GM18505 (cell line): ENCODE data around the gene TTLL1.

Source experiments
- ATAC-seq: cut with Tn5 transposase; IDR thresholded peaks from one replicate; pipeline ENCODE4 v1.9.1; 2021; ENCODE audit not compliant: unreplicated experiment
- POLR2A ChIP-seq: IDR thresholded peaks from 4 replicates; pipeline ENCODE4 v1.6.1; 2011; ENCODE audit warnings: borderline replicate concordance; ENCODE audit not compliant: insufficient read depth, insufficient read length; ENCODE audit errors: extremely low read depth

Gene TTLL1

DNA sequence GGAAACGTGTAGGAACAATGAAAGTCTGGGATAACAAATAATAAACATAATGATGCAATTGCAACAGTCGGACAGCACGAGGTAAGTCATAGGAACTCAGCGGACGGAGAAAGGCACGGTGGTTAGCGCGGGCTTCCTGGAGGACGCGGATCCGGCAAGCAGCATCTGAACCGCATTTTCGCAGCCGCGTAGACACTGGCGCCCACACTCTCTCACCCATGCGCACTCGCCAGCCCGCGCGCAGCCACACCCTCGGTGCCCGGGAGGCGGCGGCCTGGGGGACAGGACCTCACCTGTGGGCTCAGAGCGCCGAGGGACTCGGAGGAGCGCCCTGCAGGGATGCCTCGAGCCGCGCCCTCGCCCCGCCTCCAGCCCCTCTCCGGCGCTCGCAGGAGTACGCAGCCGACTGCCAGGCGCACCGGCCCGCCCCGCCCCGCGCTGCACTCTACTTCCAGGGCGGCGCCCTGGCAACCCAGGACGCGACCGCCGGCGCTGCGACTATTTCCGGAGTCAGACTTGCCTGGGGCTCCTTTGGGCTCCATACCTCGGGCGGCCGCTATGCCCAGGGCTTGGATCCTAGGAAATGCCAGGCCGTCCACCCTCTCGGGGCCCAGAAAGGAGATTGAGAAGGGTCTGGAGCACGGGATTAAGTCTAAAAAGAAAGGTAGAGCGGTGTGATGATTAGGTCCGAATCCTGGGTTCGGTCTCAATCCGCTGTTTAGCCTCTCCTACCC is at the start of gene TTLL1:
TSS of gene TTLL1 (minus strand) at position 408 of the 734 bp plus-strand sequence. CDS start 13,805 bp downstream, outside the sequence.
- TF ChIP-seq POLR2A: peak; percentile 59
- peak; percentile 71 for ATAC-seq

DNA sequence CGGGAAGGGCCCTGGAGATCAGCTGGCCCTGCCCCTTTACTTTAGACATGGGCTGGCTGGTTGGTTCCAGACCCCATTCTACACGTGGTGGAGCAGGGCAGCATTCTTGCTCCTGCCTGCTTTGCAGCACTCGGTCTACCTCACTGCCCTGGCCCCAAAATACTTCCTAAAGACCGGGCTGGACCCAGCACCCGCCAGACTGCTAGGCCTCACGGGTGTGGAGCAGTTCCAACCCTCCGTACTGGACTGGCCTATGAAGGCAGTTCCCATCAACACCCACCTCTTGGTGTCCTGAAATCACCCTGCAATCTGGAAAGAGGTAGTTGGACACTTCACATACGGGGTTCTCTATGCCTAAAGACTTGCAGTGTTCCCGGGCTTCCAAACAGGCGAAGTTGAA is 47.6 kb upstream of the TTLL1 start:
- TF ChIP-seq POLR2A: no peak

DNA sequence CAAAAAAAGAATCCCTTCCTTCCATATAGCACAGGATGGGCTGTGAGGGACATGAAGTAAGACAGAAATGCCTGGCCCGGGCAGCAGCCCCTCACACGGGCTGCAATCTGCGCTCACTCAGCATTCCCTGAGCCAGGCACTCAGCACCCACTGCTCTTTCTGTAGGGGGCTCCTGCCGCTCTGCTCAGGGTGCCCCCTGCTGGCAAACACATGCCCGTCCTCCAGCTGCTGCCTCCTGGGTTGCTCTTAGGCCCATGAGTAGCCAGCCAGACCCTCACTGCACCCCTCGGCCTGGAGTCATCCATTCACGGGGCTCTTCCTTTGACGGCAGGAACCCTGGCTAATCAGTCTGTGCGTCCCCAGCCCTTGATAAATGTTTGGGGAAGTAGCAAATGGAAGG is 47.1 kb upstream of the TTLL1 start:
- TF ChIP-seq POLR2A: no peak
- no peak for ATAC-seq

More for the DNA sequence above, 47.6 kb upstream of the TTLL1 start:
- ATAC-seq: no peak

DNA sequence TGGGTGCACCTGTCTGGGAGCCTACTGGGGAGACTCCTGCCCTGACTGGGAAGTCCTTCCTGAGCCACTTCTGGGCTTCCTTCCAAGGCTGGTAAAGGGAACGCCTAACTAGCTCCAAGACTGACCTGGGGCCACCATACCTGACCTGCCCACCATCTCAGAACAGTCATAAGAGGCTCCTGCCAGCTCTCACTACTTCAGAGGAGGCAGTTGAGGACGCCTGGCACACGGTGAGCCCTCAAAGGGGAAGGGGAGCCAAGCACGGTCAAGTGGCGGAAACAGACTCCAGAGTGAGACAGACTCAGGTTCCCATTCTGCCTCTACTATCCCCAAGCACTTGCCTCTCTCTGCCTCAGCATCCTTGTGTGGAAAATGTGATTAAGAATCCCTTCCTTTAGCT is 46.4 kb upstream of the TTLL1 start:
- no peak for TF ChIP-seq POLR2A
- ATAC-seq: no peak

DNA sequence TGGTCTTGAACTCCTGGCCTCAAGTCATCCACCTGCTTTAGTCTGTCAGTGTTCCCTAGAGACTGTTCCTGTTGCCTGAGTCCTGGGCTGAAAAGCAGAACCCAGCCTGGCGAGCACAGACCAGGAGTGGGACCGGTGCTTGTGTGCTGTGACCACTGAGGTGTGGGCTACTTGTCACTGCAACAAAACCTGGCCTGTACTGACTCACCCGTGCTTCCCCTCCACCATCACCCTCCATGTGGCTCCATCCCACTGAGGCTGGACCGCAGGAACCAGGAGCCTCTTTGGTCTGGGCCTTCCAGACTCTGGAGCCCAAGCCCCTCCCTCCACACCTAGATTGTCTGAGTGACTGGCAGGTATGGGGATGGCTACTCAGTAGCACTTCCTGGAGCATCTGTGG is 45.4 kb upstream of the TTLL1 start:
- no peak for ATAC-seq
- no peak for TF ChIP-seq POLR2A

DNA sequence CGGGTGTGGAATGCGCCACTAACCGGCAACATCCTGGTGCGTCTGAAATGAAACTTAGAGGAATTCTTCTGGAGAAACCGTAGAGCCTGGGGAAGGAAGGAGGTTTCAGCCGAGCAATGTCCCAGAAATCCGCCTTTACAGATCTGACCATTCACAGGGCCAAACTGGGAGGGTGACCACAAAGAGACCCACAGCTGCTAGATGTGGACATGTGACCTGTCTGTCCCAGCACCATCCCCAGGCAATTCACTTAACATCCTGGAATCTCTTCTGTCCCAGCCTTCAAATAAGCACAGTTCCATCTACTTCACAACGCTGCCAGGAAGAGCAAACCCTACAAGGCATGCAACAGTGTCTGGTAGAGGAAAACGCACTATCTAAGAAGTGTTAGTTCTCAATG is 44.2 kb upstream of the TTLL1 start:
- no peak for ATAC-seq
- TF ChIP-seq POLR2A: no peak

DNA sequence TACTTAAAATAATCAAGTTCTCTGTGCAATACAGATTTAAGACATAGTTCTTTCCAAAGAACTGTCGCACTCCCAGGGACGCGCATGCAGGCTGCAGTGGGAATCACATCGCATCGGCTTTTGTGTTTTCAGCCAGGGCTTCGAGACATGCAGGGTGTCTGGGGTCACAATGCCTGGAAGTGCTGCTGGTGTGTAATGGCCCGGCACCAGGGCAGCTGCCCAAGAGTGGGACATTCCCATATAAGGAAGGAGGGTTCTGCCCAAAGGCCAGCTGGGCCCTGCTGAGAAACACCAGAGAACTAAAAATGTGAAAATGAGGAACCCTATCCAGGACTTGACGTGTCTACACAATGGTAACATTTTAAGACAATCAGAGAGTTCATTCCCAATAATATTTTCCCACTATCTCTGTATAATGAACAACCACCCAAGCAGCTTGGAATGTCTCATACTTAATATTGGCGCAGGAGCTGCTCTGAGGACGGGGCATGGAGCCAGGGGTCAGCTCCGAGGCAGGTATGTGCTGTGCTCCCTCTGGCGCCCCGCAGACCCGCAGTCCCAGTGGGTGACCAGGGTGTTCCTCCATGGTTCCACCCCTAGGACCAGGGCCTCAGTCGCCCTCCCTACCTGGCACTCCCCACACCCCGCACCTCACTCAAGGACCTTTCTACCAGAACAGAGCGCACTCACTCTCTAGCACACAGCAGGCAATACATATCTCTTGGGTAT is 42.7 kb upstream of the TTLL1 start:
- no peak for TF ChIP-seq POLR2A

DNA sequence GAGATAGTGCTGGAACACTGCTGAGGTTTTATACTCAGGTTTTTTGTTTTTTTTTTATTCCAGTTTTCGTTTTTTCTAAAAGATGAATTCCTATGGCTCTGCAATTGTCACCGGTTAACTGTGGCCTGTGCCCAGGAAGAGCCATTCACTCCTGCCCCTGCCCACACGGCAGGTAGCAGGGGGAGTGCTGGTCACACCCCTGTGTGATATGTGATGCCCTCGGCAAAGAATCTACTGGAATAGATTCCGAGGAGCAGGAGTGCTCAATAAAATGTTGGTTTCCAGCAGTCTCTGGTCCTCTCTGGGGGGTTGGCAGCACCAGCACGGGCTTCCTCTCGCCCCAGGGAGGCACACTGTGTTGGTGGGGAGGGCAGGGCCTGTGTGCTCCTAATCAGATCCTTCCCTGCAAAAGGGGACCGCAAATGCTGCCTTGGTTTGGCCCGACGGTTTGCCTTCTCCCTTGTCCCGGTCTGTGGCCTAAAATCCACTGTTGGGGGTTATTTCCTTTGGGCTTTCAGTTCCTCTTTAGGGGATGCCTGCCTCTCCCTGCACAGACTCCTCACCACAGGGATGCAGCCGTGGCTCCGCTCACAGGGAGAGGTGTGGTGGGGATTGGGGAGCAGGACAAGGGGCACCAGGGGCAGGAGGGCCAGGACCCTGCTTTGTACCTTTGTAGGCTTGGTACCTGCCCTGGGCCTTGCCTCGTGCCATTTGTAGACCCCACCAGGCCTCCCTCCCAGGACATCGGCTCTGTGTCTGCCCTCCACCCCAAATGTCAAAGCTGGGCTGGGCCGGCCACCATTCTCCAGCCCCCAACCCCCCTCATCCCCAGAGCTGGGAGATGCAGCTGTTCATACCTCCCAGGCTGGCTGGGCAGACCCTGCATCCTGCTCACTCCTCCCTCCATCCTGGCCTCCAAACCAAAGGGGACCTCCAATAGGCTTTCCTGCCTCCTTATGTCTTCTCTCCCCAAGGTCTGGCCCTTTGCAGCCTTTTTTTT is 40.5 kb upstream of the TTLL1 start:
- no peak for ATAC-seq
- no peak for TF ChIP-seq POLR2A

More for the DNA sequence above, 42.7 kb upstream of the TTLL1 start:
- ATAC-seq: no peak

DNA sequence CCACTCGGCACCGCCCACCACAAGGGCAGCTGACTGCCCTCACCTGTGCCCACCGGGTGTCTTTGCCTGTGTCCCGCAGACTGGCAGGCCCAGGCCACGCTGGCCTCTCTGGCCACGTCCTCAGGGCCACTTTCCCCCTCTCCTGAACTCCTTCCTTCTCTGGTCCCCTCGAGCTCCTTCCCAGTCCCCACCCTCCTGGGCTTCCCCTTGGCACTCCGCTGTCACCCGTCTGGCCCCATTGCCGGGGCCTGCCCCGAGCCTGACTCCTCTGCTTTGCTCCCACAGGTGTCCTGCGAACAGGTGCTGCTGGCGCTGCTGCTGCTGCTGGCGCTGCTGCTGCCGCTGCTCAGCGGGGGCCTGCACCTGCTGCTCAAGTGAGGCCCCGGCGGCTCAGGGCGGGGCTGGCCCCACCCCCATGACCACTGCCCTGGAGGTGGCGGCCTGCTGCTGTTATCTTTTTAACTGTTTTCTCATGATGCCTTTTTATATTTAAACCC is 39.8 kb upstream of the TTLL1 start:
- ATAC-seq: no peak
- TF ChIP-seq POLR2A: no peak

DNA sequence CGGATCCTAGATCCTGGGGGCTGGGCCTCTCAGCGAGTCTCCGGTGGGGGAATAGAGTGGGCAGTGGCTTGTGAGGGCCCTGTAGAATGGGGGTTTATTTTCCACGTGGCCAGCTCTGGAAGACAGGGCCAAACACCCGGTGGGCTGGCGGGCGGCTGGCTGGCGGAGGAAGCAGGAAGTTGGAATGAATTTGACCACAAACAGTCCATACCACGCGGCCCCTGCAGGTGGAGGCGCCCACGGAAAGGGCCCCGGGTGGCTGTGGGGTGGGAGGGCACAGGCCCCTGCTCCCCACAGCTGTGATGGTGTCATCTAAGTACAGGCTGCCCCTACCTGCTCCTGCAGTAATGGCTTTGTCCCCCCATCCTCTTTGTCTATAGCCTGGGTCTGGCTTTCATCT is 38.9 kb upstream of the TTLL1 start:
- TF ChIP-seq POLR2A: no peak
- ATAC-seq: no peak

DNA sequence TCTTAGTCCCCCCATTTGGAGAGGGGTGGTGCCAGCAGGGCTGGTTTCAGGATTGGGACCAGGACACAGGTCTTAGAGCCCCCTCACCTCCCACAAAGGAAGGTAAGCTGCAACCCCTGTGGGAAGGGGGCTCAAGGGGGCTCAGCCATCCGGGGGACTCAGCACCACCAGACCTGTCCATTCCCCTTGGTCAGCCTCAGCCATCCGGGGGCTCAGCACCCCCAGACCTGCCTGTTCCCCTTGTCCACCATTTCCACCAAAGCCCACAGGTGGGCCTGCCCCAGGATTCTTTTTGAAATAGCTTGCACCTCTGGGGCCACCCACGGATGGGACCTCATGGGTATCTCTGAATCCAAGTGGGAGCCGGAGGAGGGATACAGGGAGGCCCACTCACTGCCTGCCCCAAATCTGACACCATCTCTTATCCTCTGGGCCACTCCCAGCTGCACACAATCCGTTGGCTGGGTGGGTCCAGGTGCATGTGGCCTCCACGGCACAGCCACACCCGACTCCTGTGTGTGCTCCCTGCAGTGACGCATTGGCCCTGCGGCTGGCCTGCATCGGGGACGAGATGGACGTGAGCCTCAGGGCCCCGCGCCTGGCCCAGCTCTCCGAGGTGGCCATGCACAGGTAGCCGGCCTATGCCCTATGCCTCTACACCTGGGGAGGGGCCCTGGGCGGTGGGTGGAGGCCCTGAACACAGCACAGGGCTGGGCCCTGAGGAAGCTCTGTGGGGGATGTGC is 38.1 kb upstream of the TTLL1 start:
- no peak for TF ChIP-seq POLR2A
- no peak for ATAC-seq

DNA sequence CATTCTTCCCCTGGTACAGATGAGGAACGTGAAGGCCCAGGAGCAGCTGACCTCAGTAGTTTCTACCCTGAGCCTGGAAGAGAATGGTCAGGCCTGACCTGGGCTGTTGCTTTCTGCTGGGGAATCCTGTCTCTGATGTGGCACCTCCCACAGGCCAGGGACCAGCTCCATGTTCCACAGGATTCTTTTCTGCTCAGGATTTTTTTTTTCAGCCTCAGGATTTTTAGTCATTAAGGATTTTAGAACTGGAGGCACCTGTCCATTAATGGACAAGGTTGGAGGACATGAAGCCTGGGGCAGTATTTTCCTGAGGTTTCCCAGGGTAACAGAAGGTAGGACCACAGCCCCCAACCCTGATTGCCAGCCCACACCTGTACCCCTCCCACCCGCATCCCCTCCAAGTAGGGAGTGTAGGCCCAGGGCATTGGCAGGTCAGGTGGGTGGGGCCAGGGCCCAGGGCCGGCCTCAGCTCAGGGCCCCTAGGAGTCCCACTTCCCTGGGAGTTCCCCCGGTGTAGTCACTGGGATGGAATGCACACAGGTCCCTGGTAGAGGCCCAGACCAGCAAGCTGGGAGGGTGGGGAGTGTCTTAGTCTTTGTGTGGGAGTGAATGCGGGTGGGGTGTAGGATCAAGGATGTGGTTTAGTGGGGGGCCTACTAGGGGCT is 37.4 kb upstream of the TTLL1 start:
- TF ChIP-seq POLR2A: no peak
- ATAC-seq: no peak
